ENCODE results near the gene PPP1R36. TPM values are rescaled to one million over a fixed set of nuclear protein-coding genes. Genes with fewer than 3 reads are reported as not detected.

PPP1R36 gene
- total and polyA plus RNA-seq, 12 donors, result 0.27 to 2.2 (median 0.93) TPM

DNA sequence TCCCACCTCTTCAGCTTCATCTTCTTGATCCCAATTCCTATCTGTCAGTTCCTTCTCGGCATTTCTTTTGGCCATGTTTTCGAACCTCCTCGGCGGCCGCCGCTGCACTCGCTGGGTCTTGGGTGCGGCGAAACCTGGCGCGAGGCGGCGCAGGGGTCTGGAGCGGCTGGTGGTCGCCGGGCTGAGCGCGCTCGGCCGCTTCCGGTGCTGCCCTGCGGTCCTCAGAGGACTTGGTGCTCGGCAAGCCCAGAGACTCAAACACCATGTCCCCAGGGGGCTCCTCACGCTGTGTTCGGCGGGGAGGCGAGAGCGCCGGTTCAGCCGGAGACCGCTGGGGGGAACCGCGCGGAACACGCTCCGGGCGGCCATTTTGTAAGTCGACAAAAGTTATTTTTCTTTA, 51.8 kb downstream of the PPP1R36 start:
- TF ChIP-seq, protein P1, sequence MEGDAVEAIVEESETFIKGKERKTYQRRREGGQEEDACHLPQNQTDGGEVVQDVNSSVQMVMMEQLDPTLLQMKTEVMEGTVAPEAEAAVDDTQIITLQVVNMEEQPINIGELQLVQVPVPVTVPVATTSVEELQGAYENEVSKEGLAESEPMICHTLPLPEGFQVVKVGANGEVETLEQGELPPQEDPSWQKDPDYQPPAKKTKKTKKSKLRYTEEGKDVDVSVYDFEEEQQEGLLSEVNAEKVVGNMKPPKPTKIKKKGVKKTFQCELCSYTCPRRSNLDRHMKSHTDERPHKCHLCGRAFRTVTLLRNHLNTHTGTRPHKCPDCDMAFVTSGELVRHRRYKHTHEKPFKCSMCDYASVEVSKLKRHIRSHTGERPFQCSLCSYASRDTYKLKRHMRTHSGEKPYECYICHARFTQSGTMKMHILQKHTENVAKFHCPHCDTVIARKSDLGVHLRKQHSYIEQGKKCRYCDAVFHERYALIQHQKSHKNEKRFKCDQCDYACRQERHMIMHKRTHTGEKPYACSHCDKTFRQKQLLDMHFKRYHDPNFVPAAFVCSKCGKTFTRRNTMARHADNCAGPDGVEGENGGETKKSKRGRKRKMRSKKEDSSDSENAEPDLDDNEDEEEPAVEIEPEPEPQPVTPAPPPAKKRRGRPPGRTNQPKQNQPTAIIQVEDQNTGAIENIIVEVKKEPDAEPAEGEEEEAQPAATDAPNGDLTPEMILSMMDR (IDR thresholded peaks at IDR 0.05), result no peak
- TF ChIP-seq POLR2A (IDR thresholded peaks at IDR 0.05), result no peak
- intact Hi-C loops (cut with DNase I), result no loop called here
- H3K27me3 ChIP-seq, result peaks cover 4% of the 10 kb centered on the region
- no peaks in the 10 kb centered on the region for H3K36me3 ChIP-seq (replicated peaks in 1 of 2)
- no peaks in the 10 kb centered on the region for H3K4me1 ChIP-seq (replicated peaks in 1 of 2)
- DNase-seq, result no peak
- H3K4me3 ChIP-seq, result peak overlapping the region in 1 of 4 donors; percentile 26
- H3K27ac ChIP-seq, result no peak overlapping the region
- H3K9me3 ChIP-seq (replicated peaks in 1 of 3), result no peaks in the 10 kb centered on the region
- 23 to 51% (median 31%) methylated on average over 36 to 38 of the region's 38 CpGs for WGBS, 4 donors

DNA sequence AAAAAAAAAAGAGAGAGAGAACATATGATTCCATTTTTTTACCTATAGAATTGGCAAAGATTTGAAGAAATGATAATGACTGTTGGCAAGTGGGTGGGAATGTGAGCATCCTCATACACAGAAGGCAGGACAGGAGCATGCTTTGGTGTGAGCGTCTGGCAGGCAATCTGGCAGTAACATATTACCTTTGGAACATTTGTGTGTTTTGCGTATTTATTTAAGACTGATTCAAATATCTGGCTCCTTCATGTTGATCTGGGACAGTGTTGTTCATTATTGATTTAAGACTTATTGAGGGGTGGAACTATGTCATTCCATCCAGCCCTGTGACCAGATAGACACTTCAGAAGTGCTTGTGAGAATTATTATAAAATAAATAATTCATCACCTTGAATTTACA, 53.1 kb downstream of the PPP1R36 start:
- no peaks in the 10 kb centered on the region for H3K9me3 ChIP-seq (replicated peaks in 1 of 3)
- H3K27ac ChIP-seq, result no peak overlapping the region

DNA sequence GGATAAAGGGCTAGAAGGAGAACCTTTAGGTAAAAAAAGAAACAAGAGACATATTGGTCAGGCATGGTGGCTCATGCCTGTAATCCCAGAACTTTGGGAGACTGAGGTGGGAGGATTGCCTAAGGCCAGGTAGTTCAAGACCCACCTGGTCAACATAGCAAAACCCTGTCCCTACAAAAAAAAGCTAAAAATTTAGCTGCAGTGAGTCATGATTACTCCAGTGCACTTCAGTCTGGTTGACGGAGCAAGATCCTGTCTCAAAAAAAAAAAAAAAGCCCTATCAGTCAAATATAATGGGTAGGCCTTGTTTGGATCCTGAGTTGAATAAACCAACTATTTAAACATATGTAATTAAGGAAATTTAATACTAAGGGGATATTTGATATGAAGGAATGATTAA, 54.2 kb downstream of the PPP1R36 start:
- intact Hi-C loops (cut with DNase I), result no loop called here

More for the DNA sequence above, 53.1 kb downstream of the PPP1R36 start:
- TF ChIP-seq POLR2A (IDR thresholded peaks at IDR 0.05), result no peak
- TF ChIP-seq, protein P1 (IDR thresholded peaks at IDR 0.05), result no peak
- no peak for DNase-seq
- 71 to 87% (median 85%) methylated on average over 2 of the region's 2 CpGs for WGBS, 4 donors
- no peaks in the 10 kb centered on the region for H3K36me3 ChIP-seq (replicated peaks in 1 of 2)
- no peaks in the 10 kb centered on the region for H3K4me1 ChIP-seq (replicated peaks in 1 of 2)
- intact Hi-C loops (cut with DNase I), result no loop called here
- H3K27me3 ChIP-seq, result peaks cover 4% of the 10 kb centered on the region
- no peak overlapping the region for H3K4me3 ChIP-seq

DNA sequence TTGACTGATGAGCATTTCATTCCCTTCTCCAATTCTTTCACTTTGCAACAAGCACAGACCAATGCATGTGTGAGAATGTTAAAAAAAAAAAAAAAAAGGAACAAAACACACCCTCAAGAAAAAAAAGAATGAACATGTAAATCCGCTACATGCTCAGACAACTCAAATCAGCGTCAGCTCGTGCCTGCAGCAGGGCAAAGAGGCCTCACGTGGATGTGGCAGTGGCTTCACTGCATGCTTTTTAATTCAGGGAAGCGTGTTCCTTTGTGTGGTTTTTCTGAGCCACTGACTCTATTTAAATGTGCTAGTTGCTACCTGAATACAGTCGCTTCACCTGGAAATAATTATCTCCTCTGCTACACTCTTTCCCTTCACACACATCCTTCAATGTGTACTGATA, 55.1 kb downstream of the PPP1R36 start:
- H3K27ac ChIP-seq, result no peak overlapping the region
- no peak for DNase-seq
- WGBS, 4 donors, result 79 to 86% (median 84%) methylated on average over 6 of the region's 6 CpGs
- H3K27me3 ChIP-seq, result peaks cover 4% of the 10 kb centered on the region
- H3K4me3 ChIP-seq, result no peak overlapping the region
- H3K4me1 ChIP-seq (replicated peaks in 1 of 2), result no peaks in the 10 kb centered on the region
- intact Hi-C loops (cut with DNase I), result no loop called here
- no peaks in the 10 kb centered on the region for H3K36me3 ChIP-seq (replicated peaks in 1 of 2)
- no peak for TF ChIP-seq POLR2A (IDR thresholded peaks at IDR 0.05)
- TF ChIP-seq, protein P1 (IDR thresholded peaks at IDR 0.05), result no peak
- H3K9me3 ChIP-seq (replicated peaks in 1 of 3), result no peaks in the 10 kb centered on the region

More for the DNA sequence above, 54.2 kb downstream of the PPP1R36 start:
- no peak overlapping the region for H3K4me3 ChIP-seq
- no peak overlapping the region for H3K27ac ChIP-seq
- no peaks in the 10 kb centered on the region for H3K4me1 ChIP-seq (replicated peaks in 1 of 2)
- TF ChIP-seq, protein P1 (IDR thresholded peaks at IDR 0.05), result no peak
- TF ChIP-seq POLR2A (IDR thresholded peaks at IDR 0.05), result no peak
- no peaks in the 10 kb centered on the region for H3K36me3 ChIP-seq (replicated peaks in 1 of 2)
- WGBS, 4 donors, result 62 to 81% (median 70%) methylated on average over 1 of the region's 1 CpG
- H3K27me3 ChIP-seq, result peaks cover 4% of the 10 kb centered on the region
- DNase-seq, result no peak
- no peaks in the 10 kb centered on the region for H3K9me3 ChIP-seq (replicated peaks in 1 of 3)

Data from adrenal gland (tissue), 12 donors.